WI38 (cell line): ENCODE measurements around the gene SCN5A.

Source experiments
- H3K4me3 ChIP-seq: 2 replicates; pipeline ENCODE4 v1.5.1; 2011; ENCODE audit warnings: low read depth, mild to moderate bottlenecking, control low read depth, low read length
- CTCF ChIP-seq: IDR thresholded peaks from 2 replicates; pipeline ENCODE4 v1.5.1; 2012; ENCODE audit warnings: low read depth, mild to moderate bottlenecking, control low read depth, low read length

SCN5A gene

GRCh38 chr3:38565339-38566214 lies 83.9 kb downstream of the SCN5A start:
- TF ChIP-seq CTCF: no peak
- H3K4me3 ChIP-seq: no peak overlapping the region

- H3K4me3 ChIP-seq: no peak overlapping the region
- TF ChIP-seq CTCF: no peak
Observed at GRCh38 chr3:38564631-38565338, 84.7 kb downstream of the SCN5A start.

- H3K4me3 ChIP-seq: no peak overlapping the region
- no peak for TF ChIP-seq CTCF
Observed at GRCh38 chr3:38563886-38564270, 85.6 kb downstream of the SCN5A start.

- no peak for TF ChIP-seq CTCF
- H3K4me3 ChIP-seq: no peak overlapping the region
Observed at GRCh38 chr3:38563070-38563885, 86.2 kb downstream of the SCN5A start.

GRCh38 chr3:38562467-38562925 lies 87.0 kb downstream of the SCN5A start:
- no peak for TF ChIP-seq CTCF

GRCh38 chr3:38561746-38562466 lies 87.6 kb downstream of the SCN5A start:
- no peak for TF ChIP-seq CTCF
- H3K4me3 ChIP-seq: no peak overlapping the region

More at GRCh38 chr3:38562467-38562925, 87.0 kb downstream of the SCN5A start:
- H3K4me3 ChIP-seq: no peak overlapping the region
